GM19043 (cell line): ENCODE measurements around the gene ZNF157.
"Not testable (repeated sequence)": the region's sequence is repeated elsewhere in the genome, so short reads cannot be mapped to it uniquely, and the experiment has no call there.

Experiments used
- ATAC-seq: cut with Tn5 transposase; IDR thresholded peaks from one replicate; pipeline ENCODE4 v1.9.1; 2021; ENCODE audit warnings: low read depth; ENCODE audit not compliant: unreplicated experiment

ZNF157 gene

GRCh38 chrX:47370278-47370677 is at the start of gene ZNF157:
Gene ZNF157 (plus strand): TSS chrX:47370578. CDS start chrX:47370669, 91 bp downstream.
- no peak for ATAC-seq

- no peak for ATAC-seq
Observed at GRCh38 chrX:47321386-47321785, 49.0 kb upstream of the ZNF157 start.

DNA sequence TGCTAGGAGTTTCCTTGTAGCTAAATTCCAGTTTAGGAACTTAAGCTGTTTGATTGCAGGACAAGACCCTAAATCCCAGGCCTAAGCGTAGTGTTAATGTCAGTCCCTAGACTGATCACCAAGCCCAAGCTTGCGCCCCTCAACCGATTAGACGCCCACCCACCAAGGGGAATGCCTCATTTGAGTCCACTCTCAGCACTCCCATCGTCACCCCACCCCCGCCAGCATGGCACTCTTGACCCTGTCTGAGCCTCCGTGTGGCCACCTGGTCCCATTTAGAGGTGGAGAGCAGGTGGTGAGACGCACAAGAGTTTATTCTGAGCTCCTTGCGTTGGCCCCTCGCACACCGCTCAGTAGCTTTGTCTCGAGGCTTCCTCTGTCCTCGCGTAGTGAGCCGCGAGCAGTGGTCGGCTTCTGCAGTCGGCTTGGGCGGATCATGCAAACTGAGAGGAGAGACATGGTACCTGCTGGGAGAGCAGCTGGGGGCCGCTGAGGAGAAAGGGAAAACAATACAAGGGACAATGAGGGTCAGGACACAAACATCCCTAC is 48.5 kb upstream of the ZNF157 start:
- no peak for ATAC-seq

GRCh38 chrX:47327902-47328301 is 42.5 kb upstream of the ZNF157 start:
- no peak for ATAC-seq

GRCh38 chrX:47332729-47333128 is 37.6 kb upstream of the ZNF157 start:
- not testable (repeated sequence) for ATAC-seq

DNA sequence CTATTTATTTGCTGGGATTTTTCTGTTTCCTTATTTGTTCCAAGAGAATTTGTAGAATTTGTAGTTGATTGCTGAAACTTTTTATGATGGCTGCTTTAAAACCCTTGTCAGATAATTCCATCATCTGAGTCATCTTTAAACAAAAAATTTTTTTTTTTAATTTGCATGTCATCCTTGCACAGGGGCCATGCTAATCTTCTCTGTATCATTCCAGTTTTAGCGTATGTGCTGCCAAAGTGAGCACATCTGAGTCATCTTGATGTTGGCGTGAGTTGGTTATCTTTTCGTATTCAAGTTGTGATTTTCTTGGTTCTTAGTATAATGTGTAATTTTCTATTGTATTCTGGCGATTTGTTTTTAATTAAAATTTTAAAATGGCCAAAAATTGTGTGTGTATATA is 18.7 kb upstream of the ZNF157 start:
- no peak for ATAC-seq

GRCh38 chrX:47358387-47359065 is 11.9 kb upstream of the ZNF157 start:
- ATAC-seq, result no peak

DNA sequence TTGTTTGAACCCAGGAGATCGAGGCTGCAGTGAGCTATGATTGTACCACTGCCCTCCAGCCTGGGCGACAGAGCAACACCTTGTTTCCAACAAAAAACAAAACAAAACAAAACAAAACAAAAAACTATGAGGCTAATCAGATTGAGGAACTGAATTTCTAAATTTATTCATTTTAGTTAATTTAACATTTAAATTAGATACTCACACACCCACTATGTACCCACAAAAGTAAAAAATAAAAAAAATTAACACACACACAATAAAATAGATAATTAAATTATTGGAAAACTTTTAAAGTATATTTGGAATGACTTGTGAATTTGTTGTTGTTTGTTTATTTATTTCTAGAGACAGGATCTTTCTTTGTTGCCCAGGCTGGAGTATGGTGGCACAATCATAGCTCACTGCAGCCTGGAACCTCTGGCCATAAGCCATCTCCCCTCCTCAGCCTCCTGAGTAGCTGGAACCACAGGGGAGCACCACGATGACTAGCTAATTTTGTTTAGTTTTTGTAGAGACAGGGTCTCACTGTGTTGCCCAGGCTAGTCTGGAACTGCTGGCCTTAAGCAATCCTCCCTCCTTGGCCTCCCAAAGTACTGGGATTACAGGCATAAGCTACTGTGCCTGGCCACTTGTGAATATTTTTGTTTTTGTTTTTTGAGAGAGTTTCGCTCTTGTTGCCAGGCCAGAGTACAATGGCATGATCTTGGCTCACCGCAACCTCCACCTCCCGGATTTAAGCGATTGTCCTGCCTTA is 9.8 kb upstream of the ZNF157 start:
- no peak for ATAC-seq

DNA sequence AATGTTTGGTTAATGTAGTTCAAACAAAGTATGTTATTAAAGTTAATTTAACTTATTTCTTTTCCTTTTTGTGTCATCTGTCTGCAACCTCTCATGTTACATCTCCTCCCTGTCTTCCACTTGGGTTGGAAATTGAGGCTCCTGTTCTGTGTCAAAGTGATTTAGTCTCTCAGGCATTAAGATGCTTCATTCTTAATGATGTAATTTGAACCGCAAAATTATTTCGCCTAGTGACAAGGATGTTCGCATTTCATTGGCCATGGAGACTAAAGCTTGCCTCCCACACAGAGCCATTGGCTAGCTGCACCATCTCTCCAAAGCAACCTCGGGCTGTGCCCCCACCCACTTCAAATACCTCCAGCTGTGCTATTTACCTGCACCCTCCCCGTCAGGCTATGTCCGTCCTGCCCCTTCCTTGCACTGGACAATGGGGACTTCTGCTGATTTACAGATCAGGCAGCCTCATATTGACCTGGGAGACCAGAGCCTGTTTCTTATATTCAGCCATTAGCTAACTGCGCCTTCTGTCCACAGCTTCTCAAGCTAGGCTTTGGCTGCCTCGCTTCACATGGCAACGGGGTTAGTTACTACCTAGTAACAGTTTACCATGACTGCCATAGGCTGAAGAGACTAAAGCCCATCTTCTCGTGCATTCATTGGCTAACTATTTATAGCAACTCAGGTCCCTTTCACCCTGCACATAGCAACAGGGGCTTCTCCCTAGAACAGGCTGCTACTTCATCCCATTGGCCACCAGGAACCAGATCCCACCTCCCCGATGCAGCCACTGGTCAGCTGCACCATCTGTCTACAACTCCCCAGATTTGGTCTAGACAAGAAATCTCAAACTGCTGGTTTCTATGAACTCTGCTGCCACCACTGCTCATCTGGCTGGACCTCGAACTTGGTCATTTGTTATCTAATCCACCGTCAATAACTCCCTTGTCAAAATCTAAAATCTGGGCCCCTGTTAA is 8.6 kb upstream of the ZNF157 start:
- peak; percentile 89 for ATAC-seq

DNA sequence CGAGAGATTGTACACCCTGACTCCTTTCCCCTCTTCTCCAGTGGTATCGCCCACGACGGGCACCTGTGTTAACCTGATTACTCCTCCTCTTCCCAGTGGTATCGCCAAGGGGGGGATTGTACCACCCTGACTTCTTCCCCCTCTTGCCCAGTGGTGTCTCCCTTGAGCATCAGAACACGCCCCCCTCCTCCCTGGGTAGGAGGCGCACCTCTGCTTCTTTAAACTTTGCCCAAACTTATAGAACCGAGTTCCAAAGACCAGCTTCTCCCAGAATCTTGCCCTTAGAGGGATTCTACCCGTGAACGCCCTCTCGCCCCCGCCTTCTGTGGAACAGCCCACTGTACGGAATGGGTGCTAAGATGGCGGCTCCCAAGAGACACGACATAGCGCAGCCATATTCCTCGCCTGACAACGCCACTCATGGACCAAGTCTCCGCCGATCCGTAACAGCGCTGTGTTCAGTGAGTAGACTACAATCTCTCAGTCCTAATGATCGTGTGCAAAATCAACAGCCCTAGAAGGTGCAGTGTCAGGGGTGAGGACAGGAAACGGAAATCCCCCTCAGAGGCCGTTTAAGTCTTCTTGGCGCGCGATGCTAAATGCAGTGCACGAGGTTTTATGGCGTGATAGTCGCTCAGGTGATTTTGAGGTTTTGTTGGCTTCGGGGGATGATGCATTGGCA is 4.2 kb upstream of the ZNF157 start:
- ATAC-seq, result peak; percentile 39

- ATAC-seq, result no peak
Observed at GRCh38 chrX:47373198-47373597, 2.8 kb downstream of the ZNF157 start.

DNA sequence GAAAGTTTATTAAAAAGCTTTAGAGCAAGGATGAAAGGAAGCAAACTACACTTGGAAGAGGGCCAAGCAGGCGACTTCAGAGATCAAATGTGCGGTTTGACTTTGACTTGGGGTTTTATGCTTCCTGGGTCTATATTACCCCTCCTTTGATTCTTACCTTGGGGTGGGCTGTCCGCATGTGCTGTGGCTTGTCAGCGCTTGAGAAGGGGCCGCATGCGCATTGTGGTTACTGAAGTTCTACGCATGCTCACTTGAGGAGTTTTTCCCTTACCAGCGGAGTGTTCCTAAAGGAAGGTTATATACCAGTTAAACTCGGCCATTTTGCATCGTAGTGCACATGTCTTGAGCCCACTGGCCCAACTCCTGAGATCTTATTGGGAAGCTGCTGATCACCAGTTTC is 9.9 kb downstream of the ZNF157 start:
- ATAC-seq, result no peak

- ATAC-seq, result not testable (repeated sequence)
Observed at GRCh38 chrX:47380837-47381236, 10.5 kb downstream of the ZNF157 start.

DNA sequence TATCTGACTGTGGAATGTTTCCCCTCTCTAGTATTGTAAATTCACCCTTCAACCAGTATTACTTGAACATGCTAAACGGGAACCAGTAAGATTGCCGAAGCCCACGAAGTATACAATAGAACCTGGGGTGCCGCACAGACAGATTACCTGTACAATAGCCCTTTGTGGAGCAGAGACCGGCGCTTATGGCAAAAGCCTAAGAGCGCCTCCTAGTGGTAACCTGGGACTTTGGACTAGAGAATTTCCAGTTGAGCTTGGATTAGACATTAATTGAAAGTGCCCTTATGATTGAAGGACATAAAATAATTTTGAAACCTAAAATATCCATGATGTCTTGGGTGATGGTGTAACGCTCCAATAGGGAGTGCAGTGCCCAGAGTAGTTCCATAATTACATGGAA is 14.1 kb downstream of the ZNF157 start:
- no peak for ATAC-seq

DNA sequence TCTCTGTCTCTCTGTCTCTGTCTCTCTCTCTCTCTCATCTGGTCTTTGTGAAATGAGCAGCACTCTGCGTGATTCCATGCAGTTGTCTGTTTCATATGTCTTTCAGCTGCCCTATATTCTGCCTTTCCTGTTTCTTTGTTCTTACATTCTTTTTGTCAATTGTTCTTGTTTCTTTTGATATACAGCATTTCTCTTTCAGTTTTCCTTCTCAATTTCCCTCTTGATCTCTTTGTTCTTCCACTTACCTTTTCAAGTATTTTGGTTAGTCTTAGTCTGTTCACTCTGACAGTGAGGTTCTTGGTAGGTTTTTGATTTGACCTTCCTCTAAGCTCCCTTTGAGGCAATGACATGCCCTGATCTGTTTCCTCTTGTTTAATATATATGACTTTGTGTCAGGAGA is 20.4 kb downstream of the ZNF157 start:
- ATAC-seq, result no peak

GRCh38 chrX:47413179-47413594 is 42.8 kb downstream of the ZNF157 start:
- ATAC-seq, result no peak

- no peak for ATAC-seq
Observed at GRCh38 chrX:47420265-47420664, 49.9 kb downstream of the ZNF157 start.

DNA sequence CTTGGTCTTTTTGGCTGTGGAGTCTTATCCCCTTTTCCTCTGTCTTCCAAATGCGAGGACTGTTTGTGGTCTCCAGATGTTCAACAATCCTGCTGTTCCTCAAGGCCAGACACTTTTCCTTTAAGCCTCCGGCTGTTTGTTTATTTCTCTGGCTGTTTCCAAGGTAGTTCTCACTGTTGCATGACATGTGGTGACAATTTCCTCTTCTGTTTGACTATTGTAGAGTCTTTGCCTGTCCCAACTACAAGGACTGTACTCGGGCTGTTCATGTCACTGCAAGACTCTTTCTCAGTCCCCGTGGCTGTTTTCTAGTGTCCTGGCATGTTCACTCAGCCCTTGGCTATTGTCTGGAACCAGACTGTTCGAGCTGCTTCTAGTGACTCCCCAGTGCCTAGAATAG is 50.6 kb downstream of the ZNF157 start:
- no peak for ATAC-seq

DNA sequence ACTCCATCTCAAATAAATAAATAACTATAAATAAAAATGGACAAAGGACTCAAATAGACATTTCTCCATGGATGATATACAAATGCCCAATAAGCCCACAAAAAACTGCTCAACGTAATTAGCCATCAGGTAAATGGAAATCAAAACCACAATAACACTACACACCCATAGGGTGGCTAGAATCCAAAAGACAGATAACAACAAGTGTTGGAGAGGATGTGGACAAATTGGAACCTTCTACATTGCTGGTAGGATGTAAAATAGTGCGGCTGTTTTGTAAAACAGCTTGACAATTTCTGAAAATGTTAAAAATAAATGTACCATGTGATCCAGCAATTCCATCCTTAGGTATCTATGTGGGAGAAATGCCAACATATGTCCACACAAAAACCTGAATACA is 52.1 kb downstream of the ZNF157 start:
- no peak for ATAC-seq

GRCh38 chrX:47430925-47431324 is 60.5 kb downstream of the ZNF157 start:
- ATAC-seq, result no peak
